ENCODE data around the gene SELENOO. TPM values are rescaled to one million over a fixed set of nuclear protein-coding genes. Genes with fewer than 3 reads are reported as not detected.

The SELENOO gene
- total RNA-seq, 1 donor: 20.7 TPM

- no peak for DNase-seq (ENCODE audit: low read depth)
- TF ChIP-seq, protein P1, sequence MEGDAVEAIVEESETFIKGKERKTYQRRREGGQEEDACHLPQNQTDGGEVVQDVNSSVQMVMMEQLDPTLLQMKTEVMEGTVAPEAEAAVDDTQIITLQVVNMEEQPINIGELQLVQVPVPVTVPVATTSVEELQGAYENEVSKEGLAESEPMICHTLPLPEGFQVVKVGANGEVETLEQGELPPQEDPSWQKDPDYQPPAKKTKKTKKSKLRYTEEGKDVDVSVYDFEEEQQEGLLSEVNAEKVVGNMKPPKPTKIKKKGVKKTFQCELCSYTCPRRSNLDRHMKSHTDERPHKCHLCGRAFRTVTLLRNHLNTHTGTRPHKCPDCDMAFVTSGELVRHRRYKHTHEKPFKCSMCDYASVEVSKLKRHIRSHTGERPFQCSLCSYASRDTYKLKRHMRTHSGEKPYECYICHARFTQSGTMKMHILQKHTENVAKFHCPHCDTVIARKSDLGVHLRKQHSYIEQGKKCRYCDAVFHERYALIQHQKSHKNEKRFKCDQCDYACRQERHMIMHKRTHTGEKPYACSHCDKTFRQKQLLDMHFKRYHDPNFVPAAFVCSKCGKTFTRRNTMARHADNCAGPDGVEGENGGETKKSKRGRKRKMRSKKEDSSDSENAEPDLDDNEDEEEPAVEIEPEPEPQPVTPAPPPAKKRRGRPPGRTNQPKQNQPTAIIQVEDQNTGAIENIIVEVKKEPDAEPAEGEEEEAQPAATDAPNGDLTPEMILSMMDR (IDR thresholded peaks at IDR 0.05; ENCODE audit: insufficient read depth, low read depth, low read length): no peak
- H3K4me3 ChIP-seq (ENCODE audit: low read depth, low read length): no peak overlapping the region
Measured at GRCh38 chr22:50174382-50175190, 26.2 kb upstream of the SELENOO start.

DNA sequence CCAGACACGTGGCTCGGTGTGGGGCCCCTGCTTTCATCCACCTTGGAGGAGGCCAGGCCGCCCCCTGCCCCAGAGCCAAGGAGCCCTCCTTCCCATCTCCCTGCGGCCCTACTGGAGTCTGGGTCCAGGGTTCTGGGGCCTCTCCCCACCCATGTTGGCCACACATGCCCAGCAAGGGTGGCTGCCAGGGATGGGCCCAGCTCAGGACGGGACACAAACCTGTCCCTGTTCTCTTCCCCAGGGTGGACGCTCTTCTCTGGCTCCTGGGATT, 25.7 kb upstream of the SELENOO start:
- H3K4me3 ChIP-seq (ENCODE audit: low read depth, low read length): no peak overlapping the region
- DNase-seq (ENCODE audit: low read depth): no peak
- TF ChIP-seq, protein P1 (IDR thresholded peaks at IDR 0.05; ENCODE audit: insufficient read depth, low read depth, low read length): no peak

GRCh38 chr22:50175921-50176849, 24.6 kb upstream of the SELENOO start:
- H3K4me3 ChIP-seq (ENCODE audit: low read depth, low read length): no peak overlapping the region
- DNase-seq (ENCODE audit: low read depth): no peak
- TF ChIP-seq, protein P1 (IDR thresholded peaks at IDR 0.05; ENCODE audit: insufficient read depth, low read depth, low read length): no peak

DNA sequence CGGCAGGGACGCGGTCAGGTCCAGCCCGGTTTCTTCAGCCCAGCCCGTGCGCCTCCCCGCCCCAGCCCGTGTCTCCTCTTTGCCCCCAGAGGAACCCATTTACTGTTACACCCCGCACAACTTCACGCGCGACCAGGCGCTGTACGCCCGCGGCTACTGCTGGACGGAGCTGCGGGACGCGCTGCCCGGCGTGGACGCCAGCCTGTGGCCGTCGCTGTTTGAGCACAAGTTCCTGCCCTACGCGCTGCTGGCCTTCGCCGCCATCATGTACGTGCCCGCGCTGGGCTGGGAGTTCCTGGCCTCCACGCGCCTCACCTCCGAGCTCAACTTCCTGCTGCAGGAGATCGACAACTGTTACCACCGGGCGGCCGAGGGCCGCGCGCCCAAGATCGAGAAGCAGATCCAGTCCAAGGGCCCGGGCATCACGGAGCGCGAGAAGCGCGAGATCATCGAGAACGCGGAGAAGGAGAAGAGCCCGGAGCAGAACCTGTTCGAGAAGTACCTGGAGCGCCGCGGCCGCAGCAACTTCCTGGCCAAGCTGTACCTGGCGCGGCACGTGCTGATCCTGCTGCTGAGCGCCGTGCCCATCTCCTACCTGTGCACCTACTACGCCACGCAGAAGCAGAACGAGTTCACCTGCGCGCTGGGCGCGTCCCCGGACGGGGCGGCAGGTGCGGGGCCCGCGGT, 23.8 kb upstream of the SELENOO start:
- TF ChIP-seq, protein P1 (IDR thresholded peaks at IDR 0.05; ENCODE audit: insufficient read depth, low read depth, low read length): no peak
- H3K4me3 ChIP-seq (ENCODE audit: low read depth, low read length): no peak overlapping the region
- no peak for DNase-seq (ENCODE audit: low read depth)

DNA sequence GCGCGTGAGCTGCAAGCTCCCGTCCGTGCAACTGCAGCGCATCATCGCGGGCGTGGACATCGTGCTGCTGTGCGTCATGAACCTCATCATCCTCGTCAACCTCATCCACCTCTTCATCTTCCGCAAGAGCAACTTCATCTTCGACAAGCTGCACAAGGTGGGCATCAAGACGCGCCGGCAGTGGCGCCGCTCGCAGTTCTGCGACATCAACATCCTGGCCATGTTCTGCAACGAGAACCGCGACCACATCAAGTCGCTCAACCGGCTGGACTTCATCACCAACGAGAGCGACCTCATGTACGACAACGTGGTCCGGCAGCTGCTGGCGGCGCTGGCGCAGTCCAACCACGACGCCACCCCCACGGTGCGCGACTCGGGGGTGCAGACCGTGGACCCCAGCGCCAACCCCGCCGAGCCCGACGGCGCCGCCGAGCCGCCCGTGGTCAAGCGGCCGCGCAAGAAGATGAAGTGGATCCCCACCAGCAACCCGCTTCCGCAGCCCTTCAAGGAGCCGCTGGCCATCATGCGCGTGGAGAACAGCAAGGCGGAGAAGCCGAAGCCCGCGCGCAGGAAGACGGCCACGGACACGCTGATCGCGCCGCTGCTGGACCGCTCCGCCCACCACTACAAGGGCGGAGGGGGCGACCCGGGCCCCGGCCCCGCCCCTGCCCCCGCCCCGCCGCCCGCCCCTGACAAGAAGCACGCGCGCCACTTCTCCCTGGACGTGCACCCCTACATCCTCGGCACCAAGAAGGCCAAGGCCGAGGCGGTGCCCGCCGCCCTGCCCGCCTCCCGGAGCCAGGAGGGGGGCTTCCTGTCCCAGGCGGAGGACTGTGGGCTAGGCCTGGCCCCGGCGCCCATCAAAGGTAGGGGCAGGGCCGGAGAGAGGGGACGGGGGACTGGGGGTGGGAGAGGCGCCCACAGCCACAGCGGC, 23.0 kb upstream of the SELENOO start:
- TF ChIP-seq, protein P1 (IDR thresholded peaks at IDR 0.05; ENCODE audit: insufficient read depth, low read depth, low read length): no peak
- no peak overlapping the region for H3K4me3 ChIP-seq (ENCODE audit: low read depth, low read length)
- DNase-seq (ENCODE audit: low read depth): no peak

DNA sequence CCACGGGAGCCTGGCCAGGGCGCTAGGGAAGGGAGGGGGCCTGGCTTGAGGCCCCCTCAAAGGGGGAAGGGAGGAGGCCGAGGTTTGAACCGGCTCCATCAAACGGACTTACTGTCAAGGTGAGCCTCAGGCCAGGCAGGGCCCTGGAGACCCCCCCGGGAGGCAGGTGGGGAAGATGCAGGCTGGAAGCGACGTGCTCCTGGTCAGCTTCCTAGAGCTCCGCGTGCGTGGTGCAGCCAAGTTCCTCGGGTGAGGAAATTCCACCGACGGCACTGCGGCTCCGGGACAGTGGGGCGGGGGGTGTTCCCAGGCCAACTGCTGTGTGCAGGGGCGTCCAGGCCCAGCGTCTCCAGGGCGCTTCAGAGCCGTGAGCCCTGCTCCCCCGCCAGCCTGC, 22.3 kb upstream of the SELENOO start:
- H3K4me3 ChIP-seq (ENCODE audit: low read depth, low read length): no peak overlapping the region
- TF ChIP-seq, protein P1 (IDR thresholded peaks at IDR 0.05; ENCODE audit: insufficient read depth, low read depth, low read length): no peak
- DNase-seq (ENCODE audit: low read depth): no peak
